ENCODE measurements around the gene TRIM26.

The TRIM26 gene

DNA sequence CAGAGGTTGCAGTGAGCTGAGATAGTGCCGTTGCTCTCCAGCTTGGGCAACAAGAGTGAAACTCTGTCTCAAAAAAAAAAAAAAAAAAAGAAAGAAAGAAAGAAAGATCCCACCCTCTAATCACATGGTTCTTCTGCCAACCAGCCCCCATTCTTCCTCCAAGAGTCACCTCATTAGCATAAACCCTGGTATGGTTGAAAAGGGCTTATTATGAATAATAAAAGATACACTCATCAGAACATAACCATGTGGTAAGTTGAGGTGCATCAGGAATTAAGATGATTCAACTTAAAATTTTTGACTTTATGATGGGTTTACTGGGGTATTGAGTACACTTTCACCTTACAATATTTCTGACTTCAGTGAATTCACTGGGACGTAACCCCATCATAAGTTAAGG lies 78.1 kb downstream of the TRIM26 start:
- Histone ChIP-seq H3K27ac (no peak overlapping the region), H3K4me3 (no peak overlapping the region)
- TF ChIP-seq, protein P1, sequence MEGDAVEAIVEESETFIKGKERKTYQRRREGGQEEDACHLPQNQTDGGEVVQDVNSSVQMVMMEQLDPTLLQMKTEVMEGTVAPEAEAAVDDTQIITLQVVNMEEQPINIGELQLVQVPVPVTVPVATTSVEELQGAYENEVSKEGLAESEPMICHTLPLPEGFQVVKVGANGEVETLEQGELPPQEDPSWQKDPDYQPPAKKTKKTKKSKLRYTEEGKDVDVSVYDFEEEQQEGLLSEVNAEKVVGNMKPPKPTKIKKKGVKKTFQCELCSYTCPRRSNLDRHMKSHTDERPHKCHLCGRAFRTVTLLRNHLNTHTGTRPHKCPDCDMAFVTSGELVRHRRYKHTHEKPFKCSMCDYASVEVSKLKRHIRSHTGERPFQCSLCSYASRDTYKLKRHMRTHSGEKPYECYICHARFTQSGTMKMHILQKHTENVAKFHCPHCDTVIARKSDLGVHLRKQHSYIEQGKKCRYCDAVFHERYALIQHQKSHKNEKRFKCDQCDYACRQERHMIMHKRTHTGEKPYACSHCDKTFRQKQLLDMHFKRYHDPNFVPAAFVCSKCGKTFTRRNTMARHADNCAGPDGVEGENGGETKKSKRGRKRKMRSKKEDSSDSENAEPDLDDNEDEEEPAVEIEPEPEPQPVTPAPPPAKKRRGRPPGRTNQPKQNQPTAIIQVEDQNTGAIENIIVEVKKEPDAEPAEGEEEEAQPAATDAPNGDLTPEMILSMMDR (IDR thresholded peaks at IDR 0.05), result no peak
- DNase-seq (ENCODE audit: low spot score), result no peak
